HEK293 (cell line): ENCODE data around the gene TSACC.

Experiments used
- GLI4 ChIP-seq: fragments of 450-650 bp; formaldehyde crosslinking; IDR thresholded peaks from 2 replicates; pipeline ENCODE4 v1.5.1; 2016; ENCODE audit warnings: missing biosample characterization, missing genetic modification characterization
- MYNN ChIP-seq: fragments of 450-650 bp; formaldehyde crosslinking; IDR thresholded peaks from 2 replicates; pipeline ENCODE4 v1.5.1; 2016; ENCODE audit warnings: missing biosample characterization, missing genetic modification characterization, borderline replicate concordance
- MZF1 ChIP-seq: fragments of 450-650 bp; formaldehyde crosslinking; IDR thresholded peaks from 2 replicates; pipeline ENCODE4 v1.5.1; 2017; ENCODE audit warnings: missing biosample characterization, missing genetic modification characterization, borderline replicate concordance
- OSR2 ChIP-seq: fragments of 450-650 bp; formaldehyde crosslinking; IDR thresholded peaks from 2 replicates; pipeline ENCODE4 v1.5.1; 2016; ENCODE audit warnings: missing biosample characterization, missing genetic modification characterization
- SALL2 ChIP-seq: fragments of 450-650 bp; formaldehyde crosslinking; IDR thresholded peaks from 2 replicates; pipeline ENCODE4 v1.5.0; 2017; ENCODE audit warnings: missing biosample characterization, mild to moderate bottlenecking, missing genetic modification characterization, borderline replicate concordance
- SCRT2 ChIP-seq: fragments of 450-650 bp; formaldehyde crosslinking; IDR thresholded peaks from 2 replicates; pipeline ENCODE4 v1.5.1; 2016; ENCODE audit warnings: missing biosample characterization, missing genetic modification characterization
- SETDB1 ChIP-seq: IDR thresholded peaks from one replicate; pipeline ENCODE4 v1.6.1; 2017; ENCODE audit warnings: mild to moderate bottlenecking, low read length, moderate library complexity, mixed read lengths; ENCODE audit not compliant: insufficient read length
- SP3 ChIP-seq: fragments of 450-650 bp; formaldehyde crosslinking; IDR thresholded peaks from 2 replicates; pipeline ENCODE4 v1.5.1; 2016; ENCODE audit warnings: missing biosample characterization, missing genetic modification characterization
- YY1 ChIP-seq: fragments of 450-650 bp; formaldehyde crosslinking; IDR thresholded peaks from 2 replicates; pipeline ENCODE4 v1.5.1; 2018; ENCODE audit warnings: missing biosample characterization, missing genetic modification characterization
- ZBTB20 ChIP-seq: fragments of 450-650 bp; formaldehyde crosslinking; IDR thresholded peaks from 2 replicates; pipeline ENCODE4 v1.5.1; 2016; ENCODE audit warnings: missing biosample characterization, missing genetic modification characterization
- ZNF10 ChIP-seq: fragments of 450-650 bp; formaldehyde crosslinking; IDR thresholded peaks from 2 replicates; pipeline ENCODE4 v1.5.1; 2017; ENCODE audit warnings: missing biosample characterization, missing genetic modification characterization
- ZNF132 ChIP-seq: fragments of 450-650 bp; formaldehyde crosslinking; IDR thresholded peaks from 2 replicates; pipeline ENCODE4 v1.5.1; 2017; ENCODE audit warnings: missing biosample characterization, missing genetic modification characterization, borderline replicate concordance
- ZNF157 ChIP-seq: fragments of 450-650 bp; formaldehyde crosslinking; IDR thresholded peaks from 2 replicates; pipeline ENCODE4 v1.5.1; 2016; ENCODE audit warnings: missing biosample characterization, missing genetic modification characterization
- ZNF175 ChIP-seq: fragments of 450-650 bp; formaldehyde crosslinking; IDR thresholded peaks from 2 replicates; pipeline ENCODE4 v1.5.1; 2016; ENCODE audit warnings: missing biosample characterization, missing genetic modification characterization
- ZNF37A ChIP-seq: fragments of 450-650 bp; IDR thresholded peaks from 2 replicates; pipeline ENCODE4 v1.5.1; 2018; ENCODE audit warnings: missing biosample characterization, missing genetic modification characterization
- ZNF391 ChIP-seq: fragments of 450-650 bp; formaldehyde crosslinking; IDR thresholded peaks from 2 replicates; pipeline ENCODE4 v1.5.1; 2016; ENCODE audit warnings: low read depth, missing biosample characterization, missing genetic modification characterization, borderline replicate concordance
- ZNF548 ChIP-seq: fragments of 450-650 bp; formaldehyde crosslinking; IDR thresholded peaks from 2 replicates; pipeline ENCODE4 v1.5.1; 2016; ENCODE audit warnings: missing biosample characterization, missing genetic modification characterization
- ZNF600 ChIP-seq: fragments of 450-650 bp; formaldehyde crosslinking; IDR thresholded peaks from 2 replicates; pipeline ENCODE4 v1.5.1; 2016; ENCODE audit warnings: missing biosample characterization, missing genetic modification characterization
- ZNF670 ChIP-seq: fragments of 450-650 bp; formaldehyde crosslinking; IDR thresholded peaks from 2 replicates; pipeline ENCODE4 v1.5.1; 2016; ENCODE audit warnings: missing biosample characterization, missing genetic modification characterization, low read depth
- ZNF747 ChIP-seq: fragments of 450-650 bp; formaldehyde crosslinking; IDR thresholded peaks from 2 replicates; pipeline ENCODE4 v1.5.1; 2016; ENCODE audit warnings: missing biosample characterization, missing genetic modification characterization
- ZXDB ChIP-seq: fragments of 450-650 bp; formaldehyde crosslinking; IDR thresholded peaks from 2 replicates; pipeline ENCODE4 v1.5.1; 2016; ENCODE audit warnings: missing biosample characterization, missing genetic modification characterization
- TF ChIP-seq, protein P1 (sequence below): fragments of 450-650 bp; formaldehyde crosslinking; IDR thresholded peaks from 2 replicates; pipeline ENCODE4 v1.5.1; 2016; ENCODE audit warnings: missing biosample characterization, missing genetic modification characterization
- TF ChIP-seq, protein P2 (sequence below): fragments of 450-650 bp; formaldehyde crosslinking; IDR thresholded peaks from 2 replicates; pipeline ENCODE4 v1.5.1; 2016; ENCODE audit warnings: missing biosample characterization, missing genetic modification characterization
- TF ChIP-seq, protein P3 (sequence below): fragments of 450-650 bp; formaldehyde crosslinking; IDR thresholded peaks from 2 replicates; pipeline ENCODE4 v1.5.1; 2016; ENCODE audit warnings: missing biosample characterization, missing genetic modification characterization
- TF ChIP-seq, protein P4 (sequence below): fragments of 450-650 bp; formaldehyde crosslinking; IDR thresholded peaks from 2 replicates; pipeline ENCODE4 v1.5.1; 2017; ENCODE audit warnings: missing biosample characterization, missing genetic modification characterization
- TF ChIP-seq, protein P5 (sequence below): fragments of 450-650 bp; formaldehyde crosslinking; conservative IDR thresholded peaks from 2 replicates; pipeline ENCODE4 v1.5.1; 2016; ENCODE audit warnings: low read depth, missing biosample characterization, missing genetic modification characterization

TSACC gene

DNA sequence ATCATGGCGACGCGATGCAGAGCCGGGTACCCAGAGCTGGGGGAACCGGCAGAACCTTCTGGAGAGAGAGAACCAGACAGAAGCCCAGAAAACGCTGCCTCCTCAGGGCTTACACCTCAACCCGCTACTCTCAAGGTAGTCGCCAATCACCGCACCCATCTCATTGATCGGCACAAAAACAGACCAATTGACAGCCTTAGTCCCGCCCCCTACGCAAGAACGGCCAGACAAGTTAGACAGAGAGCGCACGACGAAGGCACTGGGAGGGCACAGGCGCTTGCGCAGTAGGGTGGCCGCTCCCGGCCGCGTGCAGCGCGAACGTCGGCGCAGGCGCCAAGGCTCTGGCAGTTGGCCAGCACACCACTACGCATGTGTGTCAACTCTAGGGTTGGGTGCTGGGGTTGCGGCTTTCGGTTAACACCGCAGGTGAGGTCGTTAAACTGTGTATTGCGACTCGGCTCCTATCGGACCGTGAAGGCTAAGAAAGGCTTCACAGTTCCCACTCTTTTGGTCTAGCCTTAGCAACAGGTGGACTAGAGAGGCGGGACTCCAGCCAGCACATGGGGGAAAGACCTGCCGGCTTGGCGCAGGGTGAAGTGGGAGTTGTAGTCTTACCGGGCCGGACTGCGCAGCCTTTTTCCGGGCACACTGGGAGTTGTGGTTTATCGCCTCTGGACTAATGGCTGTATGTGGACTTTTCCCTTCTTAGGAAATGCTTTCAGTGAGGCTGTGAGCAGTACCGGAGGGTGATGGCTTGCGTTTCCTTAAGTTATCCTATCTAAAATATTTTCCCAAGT lies at the start of gene TSACC, which contains the start of gene CCT3 (continued):
- TF ChIP-seq, protein P1, sequence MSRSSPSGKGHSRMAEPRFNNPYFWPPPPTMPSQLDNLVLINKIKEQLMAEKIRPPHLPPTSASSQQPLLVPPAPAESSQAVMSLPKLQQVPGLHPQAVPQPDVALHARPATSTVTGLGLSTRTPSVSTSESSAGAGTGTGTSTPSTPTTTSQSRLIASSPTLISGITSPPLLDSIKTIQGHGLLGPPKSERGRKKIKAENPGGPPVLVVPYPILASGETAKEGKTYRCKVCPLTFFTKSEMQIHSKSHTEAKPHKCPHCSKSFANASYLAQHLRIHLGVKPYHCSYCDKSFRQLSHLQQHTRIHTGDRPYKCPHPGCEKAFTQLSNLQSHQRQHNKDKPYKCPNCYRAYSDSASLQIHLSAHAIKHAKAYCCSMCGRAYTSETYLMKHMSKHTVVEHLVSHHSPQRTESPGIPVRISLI (tag by site-specific recombination) = no peak
- TF ChIP-seq SETDB1 (no peak), YY1 (peak; percentile 86), ZNF670 (tag by site-specific recombination) (no peak), MZF1 (tag by site-specific recombination) (no peak), GLI4 (no peak), SP3 (tag by site-specific recombination) (peak; percentile 83), ZNF157 (tag by site-specific recombination) (no peak), ZNF132 (tag by site-specific recombination) (no peak), SALL2 (no peak), ZXDB (tag by site-specific recombination) (peak; percentile 39), OSR2 (tag by site-specific recombination) (peak; percentile 76), ZNF391 (tag by site-specific recombination) (0 out of 2 replicates have a peak, but pooled peaks have one; percentile 7), ZNF548 (tag by site-specific recombination) (no peak), ZNF175 (tag by site-specific recombination) (no peak), ZBTB20 (tag by site-specific recombination) (peak; percentile 53; the same call in 1 of the 2 replicates), ZNF747 (tag by site-specific recombination) (no peak), MYNN (tag by site-specific recombination) (no peak), ZNF10 (no peak), ZNF600 (peak; percentile 24; the same call in 1 of the 2 replicates), SCRT2 (tag by site-specific recombination) (peak; percentile 100), ZNF37A (tag by site-specific recombination) (no peak)
- TF ChIP-seq, protein P2, sequence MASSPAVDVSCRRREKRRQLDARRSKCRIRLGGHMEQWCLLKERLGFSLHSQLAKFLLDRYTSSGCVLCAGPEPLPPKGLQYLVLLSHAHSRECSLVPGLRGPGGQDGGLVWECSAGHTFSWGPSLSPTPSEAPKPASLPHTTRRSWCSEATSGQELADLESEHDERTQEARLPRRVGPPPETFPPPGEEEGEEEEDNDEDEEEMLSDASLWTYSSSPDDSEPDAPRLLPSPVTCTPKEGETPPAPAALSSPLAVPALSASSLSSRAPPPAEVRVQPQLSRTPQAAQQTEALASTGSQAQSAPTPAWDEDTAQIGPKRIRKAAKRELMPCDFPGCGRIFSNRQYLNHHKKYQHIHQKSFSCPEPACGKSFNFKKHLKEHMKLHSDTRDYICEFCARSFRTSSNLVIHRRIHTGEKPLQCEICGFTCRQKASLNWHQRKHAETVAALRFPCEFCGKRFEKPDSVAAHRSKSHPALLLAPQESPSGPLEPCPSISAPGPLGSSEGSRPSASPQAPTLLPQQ (tag by site-specific recombination) = peak; percentile 47
- TF ChIP-seq, protein P3, sequence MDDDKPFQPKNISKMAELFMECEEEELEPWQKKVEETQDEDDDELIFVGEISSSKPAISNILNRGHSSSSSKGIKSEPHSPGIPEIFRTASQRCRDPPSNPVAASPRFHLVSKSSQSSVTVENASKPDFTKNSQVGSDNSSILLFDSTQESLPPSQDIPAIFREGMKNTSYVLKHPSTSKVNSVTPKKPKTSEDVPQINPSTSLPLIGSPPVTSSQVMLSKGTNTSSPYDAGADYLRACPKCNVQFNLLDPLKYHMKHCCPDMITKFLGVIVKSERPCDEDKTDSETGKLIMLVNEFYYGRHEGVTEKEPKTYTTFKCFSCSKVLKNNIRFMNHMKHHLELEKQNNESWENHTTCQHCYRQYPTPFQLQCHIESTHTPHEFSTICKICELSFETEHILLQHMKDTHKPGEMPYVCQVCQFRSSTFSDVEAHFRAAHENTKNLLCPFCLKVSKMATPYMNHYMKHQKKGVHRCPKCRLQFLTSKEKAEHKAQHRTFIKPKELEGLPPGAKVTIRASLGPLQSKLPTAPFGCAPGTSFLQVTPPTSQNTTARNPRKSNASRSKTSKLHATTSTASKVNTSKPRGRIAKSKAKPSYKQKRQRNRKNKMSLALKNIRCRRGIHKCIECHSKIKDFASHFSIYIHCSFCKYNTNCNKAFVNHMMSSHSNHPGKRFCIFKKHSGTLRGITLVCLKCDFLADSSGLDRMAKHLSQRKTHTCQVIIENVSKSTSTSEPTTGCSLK (tag by site-specific recombination) = no peak
- TF ChIP-seq, protein P4, sequence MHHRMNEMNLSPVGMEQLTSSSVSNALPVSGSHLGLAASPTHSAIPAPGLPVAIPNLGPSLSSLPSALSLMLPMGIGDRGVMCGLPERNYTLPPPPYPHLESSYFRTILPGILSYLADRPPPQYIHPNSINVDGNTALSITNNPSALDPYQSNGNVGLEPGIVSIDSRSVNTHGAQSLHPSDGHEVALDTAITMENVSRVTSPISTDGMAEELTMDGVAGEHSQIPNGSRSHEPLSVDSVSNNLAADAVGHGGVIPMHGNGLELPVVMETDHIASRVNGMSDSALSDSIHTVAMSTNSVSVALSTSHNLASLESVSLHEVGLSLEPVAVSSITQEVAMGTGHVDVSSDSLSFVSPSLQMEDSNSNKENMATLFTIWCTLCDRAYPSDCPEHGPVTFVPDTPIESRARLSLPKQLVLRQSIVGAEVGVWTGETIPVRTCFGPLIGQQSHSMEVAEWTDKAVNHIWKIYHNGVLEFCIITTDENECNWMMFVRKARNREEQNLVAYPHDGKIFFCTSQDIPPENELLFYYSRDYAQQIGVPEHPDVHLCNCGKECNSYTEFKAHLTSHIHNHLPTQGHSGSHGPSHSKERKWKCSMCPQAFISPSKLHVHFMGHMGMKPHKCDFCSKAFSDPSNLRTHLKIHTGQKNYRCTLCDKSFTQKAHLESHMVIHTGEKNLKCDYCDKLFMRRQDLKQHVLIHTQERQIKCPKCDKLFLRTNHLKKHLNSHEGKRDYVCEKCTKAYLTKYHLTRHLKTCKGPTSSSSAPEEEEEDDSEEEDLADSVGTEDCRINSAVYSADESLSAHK (tag by site-specific recombination) = no peak
- TF ChIP-seq, protein P5, sequence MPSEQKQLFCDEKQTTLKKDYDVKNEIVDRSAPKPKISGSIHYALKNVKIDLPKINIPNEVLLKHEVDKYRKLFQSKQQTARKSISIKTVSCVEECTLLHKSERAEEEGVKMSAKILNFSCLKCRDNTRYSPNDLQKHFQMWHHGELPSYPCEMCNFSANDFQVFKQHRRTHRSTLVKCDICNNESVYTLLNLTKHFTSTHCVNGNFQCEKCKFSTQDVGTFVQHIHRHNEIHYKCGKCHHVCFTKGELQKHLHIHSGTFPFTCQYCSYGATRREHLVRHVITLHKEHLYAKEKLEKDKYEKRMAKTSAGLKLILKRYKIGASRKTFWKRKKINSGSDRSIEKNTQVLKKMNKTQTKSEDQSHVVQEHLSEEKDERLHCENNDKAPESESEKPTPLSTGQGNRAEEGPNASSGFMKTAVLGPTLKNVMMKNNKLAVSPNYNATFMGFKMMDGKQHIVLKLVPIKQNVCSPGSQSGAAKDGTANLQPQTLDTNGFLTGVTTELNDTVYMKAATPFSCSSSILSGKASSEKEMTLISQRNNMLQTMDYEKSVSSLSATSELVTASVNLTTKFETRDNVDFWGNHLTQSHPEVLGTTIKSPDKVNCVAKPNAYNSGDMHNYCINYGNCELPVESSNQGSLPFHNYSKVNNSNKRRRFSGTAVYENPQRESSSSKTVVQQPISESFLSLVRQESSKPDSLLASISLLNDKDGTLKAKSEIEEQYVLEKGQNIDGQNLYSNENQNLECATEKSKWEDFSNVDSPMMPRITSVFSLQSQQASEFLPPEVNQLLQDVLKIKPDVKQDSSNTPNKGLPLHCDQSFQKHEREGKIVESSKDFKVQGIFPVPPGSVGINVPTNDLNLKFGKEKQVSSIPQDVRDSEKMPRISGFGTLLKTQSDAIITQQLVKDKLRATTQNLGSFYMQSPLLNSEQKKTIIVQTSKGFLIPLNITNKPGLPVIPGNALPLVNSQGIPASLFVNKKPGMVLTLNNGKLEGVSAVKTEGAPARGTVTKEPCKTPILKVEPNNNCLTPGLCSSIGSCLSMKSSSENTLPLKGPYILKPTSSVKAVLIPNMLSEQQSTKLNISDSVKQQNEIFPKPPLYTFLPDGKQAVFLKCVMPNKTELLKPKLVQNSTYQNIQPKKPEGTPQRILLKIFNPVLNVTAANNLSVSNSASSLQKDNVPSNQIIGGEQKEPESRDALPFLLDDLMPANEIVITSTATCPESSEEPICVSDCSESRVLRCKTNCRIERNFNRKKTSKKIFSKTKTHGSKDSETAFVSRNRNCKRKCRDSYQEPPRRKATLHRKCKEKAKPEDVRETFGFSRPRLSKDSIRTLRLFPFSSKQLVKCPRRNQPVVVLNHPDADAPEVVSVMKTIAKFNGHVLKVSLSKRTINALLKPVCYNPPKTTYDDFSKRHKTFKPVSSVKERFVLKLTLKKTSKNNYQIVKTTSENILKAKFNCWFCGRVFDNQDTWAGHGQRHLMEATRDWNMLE (tag by site-specific recombination) = peak; percentile 17; the same call in 1 of the 2 replicates
